HG02884 (cell line): ENCODE results near the gene REPS2.

Source experiments
- ATAC-seq: cut with Tn5 transposase; IDR thresholded peaks from one replicate; pipeline ENCODE4 v1.9.1; 2021; ENCODE audit warnings: mild to moderate bottlenecking, moderate library complexity; ENCODE audit not compliant: unreplicated experiment

The REPS2 gene

GRCh38 chrX:16997313-16997712 is 50.9 kb downstream of the REPS2 start:
- ATAC-seq: no peak

DNA sequence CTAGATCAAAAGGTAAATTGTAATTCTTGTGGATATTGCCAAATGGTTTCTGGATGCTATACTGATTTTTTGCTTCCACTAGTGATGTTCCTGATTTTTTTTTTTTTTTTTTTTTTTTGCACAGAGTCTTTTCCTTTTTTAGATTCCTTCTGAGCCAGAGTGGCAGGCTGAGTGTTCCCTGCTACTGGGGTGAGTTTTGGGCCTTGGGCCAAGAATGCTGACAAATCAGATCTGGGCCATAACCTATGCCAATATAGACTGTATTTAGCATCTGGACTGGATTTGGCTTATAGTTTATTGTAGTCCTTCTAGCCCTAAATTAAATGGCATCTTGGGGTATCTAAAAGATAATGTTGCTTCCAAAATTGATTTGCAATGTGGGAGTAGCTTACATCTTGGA is 52.8 kb downstream of the REPS2 start:
- ATAC-seq: no peak

DNA sequence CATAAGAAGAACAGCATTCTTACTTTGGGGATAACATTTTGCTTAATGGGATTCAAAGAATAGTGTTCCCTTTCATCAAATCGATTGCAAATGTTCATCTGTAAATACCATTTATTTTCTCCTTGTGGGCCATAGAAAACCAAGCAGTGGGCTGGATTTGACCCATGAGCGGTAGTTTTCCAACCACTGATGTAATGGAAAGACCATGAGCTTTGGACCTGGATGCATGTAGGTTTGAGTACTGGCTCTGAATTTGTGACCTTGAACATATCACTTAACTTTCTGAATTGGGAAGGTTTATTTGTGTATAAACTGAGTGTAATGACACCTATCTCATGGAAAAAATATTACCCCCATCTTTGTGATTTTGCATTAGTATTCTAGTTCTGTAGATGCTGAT is 54.3 kb downstream of the REPS2 start:
- no peak for ATAC-seq

- ATAC-seq: no peak
These were observed 59.4 kb downstream of the REPS2 start for GRCh38 chrX:17005712-17006368.

DNA sequence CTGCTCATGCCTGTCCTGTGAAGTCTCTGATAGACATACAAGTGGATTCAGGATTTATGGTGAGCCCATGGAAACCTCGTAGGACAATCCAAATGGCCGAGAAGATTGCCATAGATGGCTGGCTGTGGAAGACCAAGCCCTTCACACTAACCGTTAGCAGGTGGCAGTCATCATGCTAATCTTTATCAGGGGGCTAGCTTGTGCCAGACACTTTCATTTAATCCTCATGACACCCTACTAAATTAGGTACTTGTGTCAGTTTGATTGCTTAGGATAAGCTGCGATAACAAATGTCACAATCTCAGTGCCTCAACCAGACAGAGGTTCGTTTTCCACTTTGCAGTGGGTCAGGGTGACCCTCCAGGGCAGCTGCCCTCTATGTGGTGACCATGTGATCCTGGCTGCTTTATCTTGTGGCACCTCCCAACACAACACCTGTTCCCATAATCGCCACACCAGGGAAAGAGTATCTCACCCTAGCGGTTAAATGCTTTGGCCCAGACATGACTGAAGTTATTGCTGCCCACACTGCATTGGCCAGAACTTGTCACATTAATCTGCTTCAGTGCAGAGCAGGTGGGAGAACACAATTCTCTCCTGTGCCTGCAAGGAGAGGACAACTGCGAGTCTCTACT is 60.8 kb downstream of the REPS2 start:
- no peak for ATAC-seq

- ATAC-seq: no peak
These were observed 63.6 kb downstream of the REPS2 start for GRCh38 chrX:17009856-17010625.

- ATAC-seq: no peak
These were observed 66.0 kb downstream of the REPS2 start for GRCh38 chrX:17012465-17012864.

DNA sequence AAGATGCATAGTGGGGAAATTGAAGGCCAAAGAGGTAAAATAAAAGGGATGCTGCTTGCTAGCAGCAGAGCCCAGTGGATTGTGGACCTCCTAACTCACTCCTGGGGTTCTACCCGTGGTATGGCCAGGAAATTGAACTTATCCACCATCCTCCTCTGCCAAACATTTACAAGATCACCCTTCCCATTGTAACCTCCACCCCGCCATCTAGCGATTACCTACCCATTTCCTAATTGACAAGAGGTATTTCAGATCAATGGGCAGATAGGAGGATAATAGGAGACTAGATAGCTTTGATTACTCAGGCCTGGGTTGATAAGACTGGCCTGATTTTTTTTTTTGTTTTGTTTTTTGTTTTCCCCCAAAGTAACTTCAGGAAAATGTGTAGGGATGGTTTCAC is 67.8 kb downstream of the REPS2 start:
- no peak for ATAC-seq

DNA sequence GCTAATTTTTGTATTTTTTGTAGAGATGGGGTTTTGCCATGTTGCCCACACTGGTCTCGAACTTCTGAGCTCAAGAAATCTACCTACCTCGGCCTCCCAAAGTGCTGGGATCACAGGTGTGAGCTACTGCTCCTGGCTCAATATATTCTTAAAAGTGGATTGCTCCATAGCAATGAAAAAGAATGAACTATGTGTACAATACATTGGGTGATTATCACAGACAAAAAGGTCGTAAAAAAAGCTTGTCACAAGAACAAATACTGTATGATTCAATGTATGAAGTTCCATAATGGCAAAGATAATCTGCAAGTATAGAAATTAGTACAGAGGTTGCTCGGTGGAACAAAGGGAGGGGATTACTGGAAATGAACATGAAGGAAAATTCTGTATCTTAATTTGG is 70.7 kb downstream of the REPS2 start:
- ATAC-seq: no peak

- no peak for ATAC-seq
These were observed 73.9 kb downstream of the REPS2 start for GRCh38 chrX:17020356-17020755.

GRCh38 chrX:17020851-17021821 is 74.7 kb downstream of the REPS2 start:
- no peak for ATAC-seq

DNA sequence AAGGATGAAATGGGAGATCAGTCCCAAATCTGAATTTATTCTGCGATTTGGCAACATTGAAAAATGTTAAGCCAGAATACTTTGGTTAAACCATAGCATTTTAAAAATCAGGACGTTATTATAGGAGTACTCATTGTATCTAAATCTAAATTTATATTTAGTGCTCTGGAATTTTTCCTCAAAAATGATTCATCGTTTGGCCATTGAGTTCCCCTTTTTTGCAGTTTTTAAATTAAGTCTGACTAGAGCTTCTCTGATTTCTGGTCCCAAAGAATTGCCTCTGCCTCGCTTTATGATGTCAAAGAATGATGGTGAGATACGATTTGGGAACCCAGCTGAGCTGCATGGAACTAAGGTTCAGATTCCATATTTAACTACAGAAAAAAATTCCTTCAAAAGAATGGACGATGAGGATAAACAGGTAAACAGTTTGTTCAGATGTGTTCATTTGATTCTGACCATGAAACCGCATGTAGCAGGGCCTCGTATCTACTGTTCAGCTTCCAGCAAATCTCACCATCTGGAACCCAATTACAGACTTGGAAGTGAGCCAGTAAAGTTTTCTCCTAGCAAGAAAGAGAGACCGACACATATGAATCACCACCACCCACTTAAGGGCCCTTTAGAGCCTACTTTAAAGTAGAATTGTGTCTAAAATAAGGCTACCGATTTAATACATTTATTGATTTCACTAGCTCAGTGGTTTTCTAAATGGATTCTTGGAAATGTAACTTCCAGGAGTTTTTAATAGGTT is 75.6 kb downstream of the REPS2 start:
- ATAC-seq: no peak

DNA sequence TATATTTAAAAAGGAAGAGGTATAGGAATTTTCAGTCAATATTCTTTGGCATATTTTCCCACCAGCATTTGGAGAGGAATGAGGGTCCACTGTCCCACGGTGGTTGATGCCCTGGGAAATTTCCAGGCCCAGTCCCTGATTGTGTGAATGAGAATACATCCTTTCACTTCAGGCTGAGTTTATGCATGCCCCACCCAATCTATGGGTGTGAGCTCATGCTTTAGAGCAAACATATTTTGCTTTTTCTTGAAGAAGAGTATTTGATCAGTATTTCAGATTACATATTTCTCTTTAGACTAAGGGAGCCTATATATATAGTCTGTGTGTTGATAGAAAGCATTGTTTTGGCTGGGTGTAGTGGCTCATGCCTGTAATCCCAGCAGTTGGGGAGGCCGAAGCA is 77.2 kb downstream of the REPS2 start:
- no peak for ATAC-seq

DNA sequence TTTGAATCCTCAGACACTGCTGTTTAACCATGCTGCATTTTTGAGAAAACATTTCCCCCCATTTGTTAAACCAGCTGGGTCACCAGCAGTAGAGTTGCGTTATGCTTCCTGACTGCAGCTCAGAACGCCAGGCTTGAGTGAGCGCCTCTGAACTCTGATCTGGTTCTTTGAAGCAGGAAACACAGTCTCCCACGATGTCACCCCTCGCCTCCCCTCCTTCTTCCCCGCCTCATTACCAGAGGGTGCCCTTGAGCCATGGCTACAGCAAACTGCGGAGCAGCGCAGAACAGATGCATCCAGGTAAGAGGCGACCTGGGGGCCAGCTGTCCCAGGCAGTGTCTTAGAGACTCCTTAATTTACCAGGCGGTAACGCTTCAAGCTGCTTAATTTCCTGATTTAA is 78.4 kb downstream of the REPS2 start:
- ATAC-seq: no peak

DNA sequence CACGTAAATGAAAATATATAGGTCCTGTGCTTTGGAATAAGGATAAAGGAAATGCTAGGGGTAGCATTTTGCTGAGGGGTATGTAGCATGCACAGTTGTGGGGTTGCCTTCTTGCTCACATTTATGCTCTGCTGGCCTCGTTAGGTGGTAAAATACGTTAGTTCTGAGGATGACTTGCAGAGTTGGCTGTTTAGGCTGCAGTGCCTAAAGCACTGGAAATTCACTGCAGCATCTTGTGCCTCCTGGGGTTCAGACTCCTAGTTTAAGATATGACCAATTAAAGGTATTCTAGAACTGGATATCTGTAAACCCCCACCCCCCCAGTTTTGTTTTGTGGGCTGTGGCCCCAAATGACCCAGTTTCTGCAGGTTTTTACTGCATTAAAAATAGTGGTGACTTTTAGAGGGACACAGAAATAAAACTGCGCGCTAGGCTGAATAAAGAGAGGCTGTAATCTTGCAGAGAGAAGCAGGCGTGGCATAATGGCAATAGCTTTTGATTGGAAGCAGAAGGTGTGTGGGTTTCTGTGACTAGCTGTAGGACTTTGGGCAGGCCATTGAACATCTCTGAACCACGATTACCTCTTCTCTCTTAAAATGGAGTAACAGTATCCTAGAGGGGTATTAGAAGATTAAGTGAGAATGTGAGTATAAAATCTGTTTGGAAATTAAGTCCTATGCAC is 79.3 kb downstream of the REPS2 start:
- no peak for ATAC-seq

DNA sequence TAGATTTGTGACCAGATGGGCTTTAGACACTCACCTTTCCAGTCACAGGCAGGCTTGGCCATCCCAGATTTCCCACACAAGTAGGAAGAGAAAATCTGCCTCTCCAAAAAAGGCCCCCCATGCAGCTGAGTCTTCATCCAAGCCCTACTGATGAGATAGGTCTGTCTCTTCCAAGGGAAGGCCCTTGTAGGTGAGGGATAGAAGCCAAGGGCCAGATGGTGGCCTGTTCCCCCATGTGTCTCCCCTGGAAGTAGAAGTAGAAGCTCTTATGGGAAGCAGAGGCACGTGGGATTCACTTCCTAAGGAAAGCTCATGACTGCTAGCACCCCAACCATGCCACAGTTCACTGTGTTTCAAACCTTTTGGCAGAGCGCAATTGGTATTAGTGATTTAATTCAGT is 81.5 kb downstream of the REPS2 start:
- no peak for ATAC-seq

DNA sequence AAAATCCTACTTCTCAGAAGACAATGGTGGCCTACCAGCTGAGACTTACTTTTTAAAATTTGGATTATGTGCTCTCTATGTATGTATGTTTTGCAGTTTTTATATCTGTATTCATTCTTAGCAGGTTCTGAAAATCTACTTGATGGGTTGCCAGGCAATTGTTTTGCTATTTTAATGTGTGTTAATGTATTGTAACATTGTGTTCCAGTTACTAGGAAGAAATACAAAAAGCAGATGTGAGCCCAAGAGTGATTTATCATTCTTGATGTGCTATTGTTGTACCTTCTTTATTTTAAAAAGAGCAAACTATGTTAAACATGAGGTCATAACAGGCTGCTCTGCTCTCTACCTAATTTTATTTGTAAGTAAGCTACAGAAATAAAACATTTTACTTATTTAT is 81.9 kb downstream of the REPS2 start:
- ATAC-seq: no peak

DNA sequence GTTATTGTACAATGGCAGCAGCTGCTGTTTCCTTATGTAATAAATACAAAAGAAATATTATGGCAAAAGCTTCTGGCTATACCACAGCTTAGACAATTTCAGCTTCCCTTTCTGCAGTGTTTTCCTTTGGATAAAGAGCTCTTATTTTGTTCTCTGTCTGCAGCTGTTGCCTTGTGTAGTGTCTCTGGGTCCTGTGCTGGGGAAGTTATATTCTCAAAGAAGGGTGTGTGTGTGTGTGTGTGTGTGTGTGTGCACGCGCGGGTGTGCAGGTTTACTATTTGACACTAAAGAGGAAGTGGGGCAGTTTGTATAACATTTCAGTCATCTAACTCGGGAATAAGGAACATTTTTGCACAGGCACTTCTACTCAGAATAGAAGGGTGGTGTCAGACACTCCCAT is 83.6 kb downstream of the REPS2 start:
- no peak for ATAC-seq

- no peak for ATAC-seq
These were observed 84.3 kb downstream of the REPS2 start for GRCh38 chrX:17030580-17031270.
